ACC112 (cell line): ENCODE results near the gene ZNF786.
"Not testable (repeated sequence)": the region's sequence is repeated elsewhere in the genome, so short reads cannot be mapped to it uniquely, and the experiment has no call there.

Source experiments
- H2AFZ ChIP-seq: fragments of 200-600 bp; sonication (generic); one replicate; pipeline ENCODE4 v1.6.0; 2017; ENCODE audit warnings: antibody characterized with exemption, low read length; ENCODE audit not compliant: unreplicated experiment
- H3K27ac ChIP-seq: fragments of 200-600 bp; sonication (generic); 2 replicates; pipeline ENCODE4 v1.5.1; 2014; ENCODE audit warnings: low read depth, mild to moderate bottlenecking, antibody characterized with exemption, low read length, moderate library complexity
- H3K27me3 ChIP-seq: fragments of 200-600 bp; sonication (generic); 2 replicates; pipeline ENCODE4 v1.6.1; 2014; ENCODE audit warnings: mild to moderate bottlenecking, antibody characterized with exemption, low read length, moderate library complexity, mixed read lengths; ENCODE audit not compliant: insufficient read depth
- H3K36me3 ChIP-seq: fragments of 200-600 bp; sonication (generic); 2 replicates; pipeline ENCODE4 v1.6.1; 2016; ENCODE audit warnings: mild to moderate bottlenecking, antibody characterized with exemption, low read length, moderate library complexity, mixed read lengths; ENCODE audit not compliant: insufficient read depth
- H3K4me1 ChIP-seq: fragments of 200-600 bp; sonication (generic); one replicate; pipeline ENCODE4 v1.6.1; 2016; ENCODE audit warnings: low read length, mixed read lengths; ENCODE audit not compliant: insufficient read depth, unreplicated experiment, control insufficient read depth
- H3K4me3 ChIP-seq: fragments of 200-600 bp; sonication (generic); 2 replicates; pipeline ENCODE4 v1.5.1; 2014; ENCODE audit warnings: mild to moderate bottlenecking, low read depth, low read length
- H3K79me2 ChIP-seq: fragments of 200-600 bp; sonication (generic); one replicate; pipeline ENCODE4 v1.6.0; 2016; ENCODE audit warnings: low read length; ENCODE audit not compliant: control insufficient read depth, unreplicated experiment, insufficient read depth

Gene ZNF786

GRCh38 chr7:149104749-149105148 is 14.2 kb upstream of the ZNF786 start:
- H3K36me3 ChIP-seq: no peaks in the 10 kb centered on the region
- H3K79me2 ChIP-seq: no peaks in the 10 kb centered on the region
- no peak overlapping the region for H3K27ac ChIP-seq
- H3K4me3 ChIP-seq: no peak overlapping the region
- no peaks in the 10 kb centered on the region for H3K27me3 ChIP-seq
- no peak overlapping the region for H2AFZ ChIP-seq
- H3K4me1 ChIP-seq: no peaks in the 10 kb centered on the region

GRCh38 chr7:149104214-149104613 is 13.7 kb upstream of the ZNF786 start:
- Histone ChIP-seq H2AFZ (no peak overlapping the region), H3K27ac (no peak overlapping the region), H3K36me3 (no peaks in the 10 kb centered on the region), H3K4me1 (no peaks in the 10 kb centered on the region), H3K4me3 (no peak overlapping the region), H3K27me3 (no peaks in the 10 kb centered on the region), H3K79me2 (no peaks in the 10 kb centered on the region)

- H3K27me3 ChIP-seq: no peaks in the 10 kb centered on the region
- no peak overlapping the region for H3K4me3 ChIP-seq
- H3K36me3 ChIP-seq: no peaks in the 10 kb centered on the region
- no peaks in the 10 kb centered on the region for H3K79me2 ChIP-seq
- no peaks in the 10 kb centered on the region for H3K4me1 ChIP-seq
- H2AFZ ChIP-seq: no peak overlapping the region
- no peak overlapping the region for H3K27ac ChIP-seq
Observed at GRCh38 chr7:149103424-149103823, 12.9 kb upstream of the ZNF786 start.

GRCh38 chr7:149102666-149103065 is 12.1 kb upstream of the ZNF786 start:
- no peaks in the 10 kb centered on the region for H3K4me1 ChIP-seq
- H3K27ac ChIP-seq: no peak overlapping the region
- no peaks in the 10 kb centered on the region for H3K79me2 ChIP-seq
- no peak overlapping the region for H2AFZ ChIP-seq
- no peaks in the 10 kb centered on the region for H3K27me3 ChIP-seq
- no peak overlapping the region for H3K4me3 ChIP-seq
- no peaks in the 10 kb centered on the region for H3K36me3 ChIP-seq

- Histone ChIP-seq H3K27me3 (no peaks in the 10 kb centered on the region), H3K36me3 (no peaks in the 10 kb centered on the region), H3K27ac (no peak overlapping the region), H3K4me3 (no peak overlapping the region), H2AFZ (no peak overlapping the region), H3K4me1 (no peaks in the 10 kb centered on the region), H3K79me2 (no peaks in the 10 kb centered on the region)
Observed at GRCh38 chr7:149100821-149101220, 10.3 kb upstream of the ZNF786 start.

- Histone ChIP-seq H3K4me3 (no peak overlapping the region), H3K79me2 (no peaks in the 10 kb centered on the region), H3K27me3 (no peaks in the 10 kb centered on the region), H3K36me3 (no peaks in the 10 kb centered on the region), H2AFZ (no peak overlapping the region), H3K4me1 (no peaks in the 10 kb centered on the region), H3K27ac (no peak overlapping the region)
Observed at GRCh38 chr7:149099058-149099457, 8.5 kb upstream of the ZNF786 start.

- Histone ChIP-seq H3K4me1 (no peaks in the 10 kb centered on the region), H3K36me3 (no peaks in the 10 kb centered on the region), H2AFZ (no peak overlapping the region), H3K27me3 (no peaks in the 10 kb centered on the region), H3K27ac (no peak overlapping the region), H3K4me3 (no peak overlapping the region), H3K79me2 (no peaks in the 10 kb centered on the region)
Observed at GRCh38 chr7:149097088-149097487, 6.6 kb upstream of the ZNF786 start.

- Histone ChIP-seq H3K36me3 (no peaks in the 10 kb centered on the region), H3K27me3 (no peaks in the 10 kb centered on the region), H3K27ac (no peak overlapping the region), H2AFZ (no peak overlapping the region), H3K4me3 (no peak overlapping the region), H3K79me2 (peaks cover 9% of the 10 kb centered on the region), H3K4me1 (no peaks in the 10 kb centered on the region)
Observed at GRCh38 chr7:149093228-149093627, 2.7 kb upstream of the ZNF786 start.

- not testable (repeated sequence) for H3K4me3 ChIP-seq, H3K4me1 ChIP-seq, H3K27me3 ChIP-seq, H2AFZ ChIP-seq, H3K36me3 ChIP-seq, H3K27ac ChIP-seq
- H3K79me2 ChIP-seq: peaks cover 15% of the 10 kb centered on the region
Observed at GRCh38 chr7:149092244-149092643, 1.7 kb upstream of the ZNF786 start.

GRCh38 chr7:149087376-149087775 is 3.1 kb downstream of the ZNF786 start:
- H3K36me3 ChIP-seq: peaks cover 5% of the 10 kb centered on the region; the same call in 1 of the 2 replicates
- no peaks in the 10 kb centered on the region for H3K4me1 ChIP-seq
- no peak overlapping the region for H3K4me3 ChIP-seq
- peaks cover 16% of the 10 kb centered on the region for H3K79me2 ChIP-seq
- H3K27me3 ChIP-seq: no peaks in the 10 kb centered on the region
- H3K27ac ChIP-seq: no peak overlapping the region
- no peak overlapping the region for H2AFZ ChIP-seq

- no peaks in the 10 kb centered on the region for H3K4me1 ChIP-seq
- H2AFZ ChIP-seq: no peak overlapping the region
- H3K36me3 ChIP-seq: peaks cover 5% of the 10 kb centered on the region; the same call in 1 of the 2 replicates
- no peaks in the 10 kb centered on the region for H3K27me3 ChIP-seq
- H3K27ac ChIP-seq: no peak overlapping the region
- no peak overlapping the region for H3K4me3 ChIP-seq
- peaks cover 16% of the 10 kb centered on the region for H3K79me2 ChIP-seq
Observed at GRCh38 chr7:149085866-149086265, 4.7 kb downstream of the ZNF786 start.
